Stimulated activated CD4-positive, alpha-beta T cell treated with anti-CD3 and anti-CD28 coated beads, Interleukin-12 subunit alpha, Interleukin-12 subunit beta, amount 100 ng/mL, for 4 hours (primary cell): ENCODE measurements around the gene MBNL1.

Experiments
- DNase-seq: peaks from one replicate; pipeline ENCODE4 v3.0.0-alpha.2; 2020

Gene MBNL1

GRCh38 chr3:152254041-152254440, 14.7 kb upstream of the MBNL1 start:
- no peak for DNase-seq

- DNase-seq = no peak
Measured at GRCh38 chr3:152255290-152255689, 13.4 kb upstream of the MBNL1 start.

GRCh38 chr3:152256851-152257562, 11.7 kb upstream of the MBNL1 start:
- DNase-seq = no peak

GRCh38 chr3:152257563-152258035, 11.1 kb upstream of the MBNL1 start:
- no peak for DNase-seq

GRCh38 chr3:152258448-152259393, 10.0 kb upstream of the MBNL1 start:
- no peak for DNase-seq

- DNase-seq = no peak
Measured at GRCh38 chr3:152259468-152259867, 9.3 kb upstream of the MBNL1 start.

GRCh38 chr3:152260026-152260425, 8.7 kb upstream of the MBNL1 start:
- no peak for DNase-seq

GRCh38 chr3:152260529-152260928, 8.2 kb upstream of the MBNL1 start:
- no peak for DNase-seq

- no peak for DNase-seq
Measured at GRCh38 chr3:152261329-152261728, 7.4 kb upstream of the MBNL1 start.

- DNase-seq = no peak
Measured at GRCh38 chr3:152263711-152264110, 5.0 kb upstream of the MBNL1 start.

- no peak for DNase-seq
Measured at GRCh38 chr3:152264378-152264777, 4.4 kb upstream of the MBNL1 start.

- no peak for DNase-seq
Measured at GRCh38 chr3:152266221-152266995, 2.3 kb upstream of the MBNL1 start.

GRCh38 chr3:152267831-152268554, 736 bp upstream of the MBNL1 start:
- DNase-seq = no peak

GRCh38 chr3:152269056-152269830, 514 bp downstream of the MBNL1 start:
- no peak for DNase-seq

GRCh38 chr3:152269831-152270734, 1.4 kb downstream of the MBNL1 start:
- DNase-seq = no peak

GRCh38 chr3:152270937-152271336, 2.2 kb downstream of the MBNL1 start:
- no peak for DNase-seq

- no peak for DNase-seq
Measured at GRCh38 chr3:152271501-152272236, 2.9 kb downstream of the MBNL1 start.

- DNase-seq = no peak
Measured at GRCh38 chr3:152272771-152273242, 4.1 kb downstream of the MBNL1 start.

- no peak for DNase-seq
Measured at GRCh38 chr3:152276681-152277080, 8.0 kb downstream of the MBNL1 start.

- DNase-seq = no peak
Measured at GRCh38 chr3:152277198-152277597, 8.5 kb downstream of the MBNL1 start.
